Adrenal gland (tissue), 12 donors: ENCODE data around the gene SDK1. TPM values are rescaled to one million over a fixed set of nuclear protein-coding genes. Genes with fewer than 3 reads are reported as not detected.
A peak's percentile ranks its signal among the peaks of the same experiment; 100 is the strongest.

ENCODE experiments used
- DNase-seq, 7 donors: peaks; one replicate each; pipeline ENCODE4 v3.0.0-alpha.2; 2019 to 2020
- H3K27ac ChIP-seq, 5 donors: fragments of 200-600 bp; sonication (generic) in 4 of 5; 1 replicate in 3 of 5; 2 replicates in 2 of 5; pipeline versions ENCODE4 v1.5.1 to v1.8.0; 2016 to 2020; ENCODE audit warnings: mild to moderate bottlenecking in 1 of 5
- H3K27me3 ChIP-seq: fragments of 200-600 bp; 2 replicates; pipeline ENCODE4 v1.8.0; 2021
- H3K36me3 ChIP-seq, 2 donors: fragments of 200-600 bp; replicated peaks in 1 of 2; 1 replicate in 1 of 2; 2 replicates in 1 of 2; pipeline versions ENCODE4 v1.5.1 to v1.8.0; 2018 to 2022
- H3K4me1 ChIP-seq, 2 donors: fragments of 200-600 bp; replicated peaks in 1 of 2; 1 replicate in 1 of 2; 2 replicates in 1 of 2; pipeline versions ENCODE4 v1.5.1 to v1.8.0; 2018 to 2021
- H3K4me3 ChIP-seq, 4 donors: fragments of 200-600 bp; sonication (generic) in 3 of 4; one replicate each; pipeline ENCODE4 v1.5.1; 2016 to 2018
- H3K9me3 ChIP-seq, 3 donors: fragments of 200-600 bp; sonication (generic) in 1 of 3; replicated peaks in 1 of 3; 1 replicate in 2 of 3; 2 replicates in 1 of 3; pipeline versions ENCODE4 v1.5.1 to v1.8.0; 2016 to 2021
- CTCF ChIP-seq, 6 experiments: fragments of 450-650 bp in 4 of 6; fragments of 200-600 bp in 2 of 6; sonication (generic) in 1 of 6; IDR thresholded peaks; 1 replicate in 5 of 6; 2 replicates in 1 of 6; pipeline versions ENCODE4 v1.5.1 to v1.8.0; 2016 to 2021; ENCODE audit warnings: antibody characterized with exemption in 6 of 6, mild to moderate bottlenecking in 2 of 6, moderate library complexity in 1 of 6
- POLR2A ChIP-seq, 2 donors: fragments of 450-650 bp; IDR thresholded peaks; one replicate each; pipeline ENCODE4 v1.6.1; 2017; ENCODE audit warnings: antibody characterized with exemption in 2 of 2, mild to moderate bottlenecking in 2 of 2, moderate library complexity in 1 of 2
- WGBS, 4 donors: extraction: QIAGEN DNeasy Blood & Tissue Kit in 2 of 4; methylation state at CpG; one replicate each; pipeline versions ENCODE4 v1.1.5 to v1.1.7; 2013 to 2017; 5-methylcytosine and 5-hydroxymethylcytosine counted together
- intact Hi-C, 2 donors: fragments of 100-400 bp; cut with DNase I; formaldehyde crosslinking; loops; one replicate each; pipeline versions ENCODE4 v1.14.1 to v1.15.0; 2022 to 2023
- polyA plus RNA-seq, 3 donors: library from polyadenylated mRNA; stranded (reverse); fragments of 200-250 nt in 2 of 3; fragments of 350-450 nt in 1 of 3; fragmentation: Illumina TruSeq in 1 of 3; extraction: RNeasy Lipid Tissue Mini Kit (QIAGEN cat#74804) in 1 of 3; gene quantifications; one replicate each; pipeline ENCODE4 v1.2.3, GENCODE V29; 2013 to 2014
- total RNA-seq, 9 donors: library from RNA; depleted of rRNA in 4 of 9; stranded (reverse); fragments of >200 nt in 4 of 9; fragments of 120-200 nt in 1 of 9; fragmentation: NEBNext Ultra II Directional in 1 of 9; extraction: Animal tissue kit (Norgen Biotek cat#: 25700) in 1 of 9; gene quantifications; one replicate each; pipeline versions ENCODE4 v1.1.0 to v1.2.4, GENCODE V29; 2013 to 2023
- donor health status: healthy with polysubstance abuse.
- donor health status: Bipolar disorder and iron deficiency.
- donor health status: DM: yes; HTN: yes; CAD: no.
- donor health status: DM: no; HTN: no; CAD: no.
- donor health status: DM: no; HTN: no; CAD: no.
- donor health status: DM: yes; HTN: yes; CAD: no.

Gene SDK1
- total and polyA plus RNA-seq, 12 donors: 0.50 to 3.6 (median 1.5) TPM

GRCh38 chr7:4024806-4025205 is 723.8 kb downstream of the SDK1 start:
- intact Hi-C loops: no loop called here
- Histone ChIP-seq H3K36me3 (no peaks in the 10 kb centered on the region), H3K27ac (no peak overlapping the region), H3K4me1 (no peaks in the 10 kb centered on the region), H3K9me3 (no peaks in the 10 kb centered on the region), H3K4me3 (no peak overlapping the region), H3K27me3 (no peaks in the 10 kb centered on the region)
- TF ChIP-seq POLR2A (IDR thresholded peaks at IDR 0.05) (no peak), CTCF (IDR thresholded peaks at IDR 0.05) (no peak)
- WGBS, 4 donors: 77 to 85% (median 82%) methylated on average over 7 of the region's 7 CpGs
- no peak for DNase-seq

- Histone ChIP-seq H3K9me3 (no peaks in the 10 kb centered on the region), H3K27me3 (no peaks in the 10 kb centered on the region), H3K27ac (no peak overlapping the region), H3K4me3 (no peak overlapping the region), H3K36me3 (no peaks in the 10 kb centered on the region), H3K4me1 (no peaks in the 10 kb centered on the region)
- no peak for DNase-seq
- TF ChIP-seq CTCF (IDR thresholded peaks at IDR 0.05) (no peak), POLR2A (IDR thresholded peaks at IDR 0.05) (no peak)
- WGBS, 4 donors: 80 to 90% (median 87%) methylated on average over 12 of the region's 12 CpGs
- intact Hi-C loops: no loop called here
Observed at GRCh38 chr7:4025210-4025609, 724.2 kb downstream of the SDK1 start.

- intact Hi-C loops: no loop called here
- H3K4me3 ChIP-seq: no peak overlapping the region
- TF ChIP-seq POLR2A (IDR thresholded peaks at IDR 0.05) (no peak), CTCF (IDR thresholded peaks at IDR 0.05) (no peak)
- no peaks in the 10 kb centered on the region for H3K4me1 ChIP-seq
- no peak overlapping the region for H3K27ac ChIP-seq
- DNase-seq: peak in 1 of 7 donors; percentile 25
- H3K36me3 ChIP-seq: no peaks in the 10 kb centered on the region
- H3K9me3 ChIP-seq: no peaks in the 10 kb centered on the region
- H3K27me3 ChIP-seq: no peaks in the 10 kb centered on the region
- WGBS, 4 donors: 78 to 88% (median 83%) methylated on average over 19 to 26 of the region's 26 CpGs
Observed at GRCh38 chr7:4025694-4026615, 724.9 kb downstream of the SDK1 start.

GRCh38 chr7:4026941-4027486 is 726.0 kb downstream of the SDK1 start:
- H3K4me3 ChIP-seq: no peak overlapping the region
- H3K4me1 ChIP-seq: no peaks in the 10 kb centered on the region
- no peaks in the 10 kb centered on the region for H3K27me3 ChIP-seq
- WGBS, 4 donors: 81 to 86% (median 85%) methylated on average over 10 of the region's 10 CpGs
- no peaks in the 10 kb centered on the region for H3K36me3 ChIP-seq
- H3K27ac ChIP-seq: no peak overlapping the region
- intact Hi-C loops: no loop called here
- peak in 1 of 7 donors; percentile 18 for DNase-seq
- TF ChIP-seq CTCF (IDR thresholded peaks at IDR 0.05): no peak
- no peak for TF ChIP-seq POLR2A (IDR thresholded peaks at IDR 0.05)
- H3K9me3 ChIP-seq: no peaks in the 10 kb centered on the region
